HL-60 (cell line): ENCODE results near the gene KLK11.
A peak's percentile ranks its signal among the peaks of the same experiment; 100 is the strongest.

Source experiments
- DNase-seq, 2 experiments: peaks; one replicate each; pipeline ENCODE4 v3.0.0-alpha.2; 2010 to 2020; ENCODE audit warnings: low read depth in 1 of 2, low spot score in 1 of 2
- H3K27ac ChIP-seq: fragments of 250-450 bp; sonication (Bioruptor Pico); replicated peaks from 2 replicates; pipeline ENCODE4 v1.5.1; 2020; ENCODE audit warnings: mild to moderate bottlenecking, moderate library complexity
- H3K27me3 ChIP-seq: fragments of 250-450 bp; sonication (Bioruptor Pico); 2 replicates; pipeline ENCODE4 v1.5.1; 2021; ENCODE audit warnings: mild to moderate bottlenecking, moderate library complexity; ENCODE audit not compliant: insufficient read depth, poor library complexity, severe bottlenecking
- H3K4me3 ChIP-seq: replicated peaks from 2 replicates; pipeline ENCODE4 v1.5.1; 2011; ENCODE audit warnings: mild to moderate bottlenecking, control low read depth, low read length; ENCODE audit not compliant: insufficient read depth
- CTCF ChIP-seq: IDR thresholded peaks from one replicate; pipeline ENCODE4 v1.5.1; 2011; ENCODE audit warnings: low read length, control low read depth, inconsistent platforms; ENCODE audit not compliant: insufficient read depth
- GABPA ChIP-seq: IDR thresholded peaks from 2 replicates; pipeline ENCODE4 v1.6.1; 2012; ENCODE audit warnings: low read depth
- POLR2AphosphoS5 ChIP-seq: IDR thresholded peaks from 2 replicates; pipeline ENCODE4 v1.6.1; 2012; ENCODE audit warnings: low read depth
- REST ChIP-seq: IDR thresholded peaks from 2 replicates; pipeline ENCODE4 v1.6.1; 2012; ENCODE audit warnings: low read depth; ENCODE audit not compliant: insufficient replicate concordance
- SPI1 ChIP-seq: IDR thresholded peaks from 2 replicates; pipeline ENCODE4 v1.6.1; 2012; ENCODE audit warnings: low read depth, mild to moderate bottlenecking, borderline replicate concordance

The KLK11 gene

GRCh38 chr19:51020988-51021651, 5.3 kb downstream of the KLK11 start:
- Histone ChIP-seq H3K27me3 (peaks cover 32% of the 10 kb centered on the region), H3K27ac (no peak overlapping the region), H3K4me3 (no peak overlapping the region)
- peak in 1 of 2 experiments; percentile 36 for DNase-seq
- TF ChIP-seq SPI1: no peak
- peak; percentile 67 for TF ChIP-seq CTCF

GRCh38 chr19:51019544-51019925, 6.9 kb downstream of the KLK11 start, which contains the start of gene KLK10:
TSS of gene KLK10 (minus strand) at chr19:51019709. CDS start at chr19:51019130, 579 bp downstream.
- no peak for DNase-seq
- no peak for TF ChIP-seq CTCF
- no peak for TF ChIP-seq POLR2AphosphoS5
- TF ChIP-seq SPI1: no peak
- TF ChIP-seq REST: no peak
- no peak for TF ChIP-seq GABPA
- H3K4me3 ChIP-seq: no peak within 1 kb of the TSS
- no peak within 1 kb of the TSS for H3K27ac ChIP-seq
- peaks cover 35% of the 10 kb centered on the region for H3K27me3 ChIP-seq

- H3K4me3 ChIP-seq: no peak overlapping the region
Observed at GRCh38 chr19:51018745-51019543, 7.5 kb downstream of the KLK11 start.

More at GRCh38 chr19:51018745-51019543, 7.5 kb downstream of the KLK11 start:
- Histone ChIP-seq H3K27me3 (peaks cover 35% of the 10 kb centered on the region), H3K27ac (no peak overlapping the region)
- no peak for DNase-seq
- TF ChIP-seq GABPA (no peak), SPI1 (no peak), POLR2AphosphoS5 (no peak), CTCF (no peak), REST (no peak)
